Parathyroid adenoma (tissue), 2 donors: Measurements from ENCODE around the gene ESRRG.

Source experiments
- H2AFZ ChIP-seq: fragments of 300-600 bp; sonication (generic); one replicate; pipeline ENCODE4 v1.7.0; 2017; ENCODE audit warnings: antibody characterized with exemption, mild to moderate bottlenecking
- H3K27ac ChIP-seq: fragments of 300-600 bp; sonication (generic); one replicate; pipeline ENCODE4 v1.7.0; 2017
- H3K27me3 ChIP-seq: fragments of 300-600 bp; sonication (generic); one replicate; pipeline ENCODE4 v1.7.0; 2017; ENCODE audit warnings: low read length; ENCODE audit not compliant: control insufficient read depth, insufficient read depth
- H3K36me3 ChIP-seq: fragments of 300-600 bp; sonication (generic); one replicate; pipeline ENCODE4 v1.7.0; 2017; ENCODE audit warnings: low read length; ENCODE audit not compliant: control insufficient read depth, insufficient read depth
- H3K4me1 ChIP-seq: fragments of 300-600 bp; sonication (generic); one replicate; pipeline ENCODE4 v1.7.0; 2017; ENCODE audit warnings: control low read depth
- H3K4me2 ChIP-seq: fragments of 300-600 bp; sonication (generic); one replicate; pipeline ENCODE4 v1.7.0; 2017; ENCODE audit warnings: low read length
- H3K4me3 ChIP-seq: fragments of 300-600 bp; sonication (generic); one replicate; pipeline ENCODE4 v1.7.0; 2017; ENCODE audit warnings: low read depth, low read length
- H3K79me2 ChIP-seq: fragments of 300-600 bp; sonication (generic); one replicate; pipeline ENCODE4 v1.7.0; 2017; ENCODE audit warnings: control low read depth
- H3K9ac ChIP-seq: fragments of 300-600 bp; sonication (generic); one replicate; pipeline ENCODE4 v1.7.0; 2017; ENCODE audit warnings: mild to moderate bottlenecking
- H3K9me3 ChIP-seq: fragments of 300-600 bp; sonication (generic); one replicate; pipeline ENCODE4 v1.7.0; 2017; ENCODE audit warnings: low read length; ENCODE audit not compliant: control insufficient read depth
- CTCF ChIP-seq: fragments of 300-600 bp; sonication (generic); IDR thresholded peaks from one replicate; pipeline ENCODE4 v1.7.0; 2017; ENCODE audit warnings: antibody characterized with exemption, mild to moderate bottlenecking
- donor health status: primary hyperparathyroidism.

Gene ESRRG

GRCh38 chr1:216542741-216543140, 180.5 kb downstream of the ESRRG start:
- Histone ChIP-seq H3K4me2 (no peak overlapping the region), H3K9ac (no peak overlapping the region), H3K27ac (no peak overlapping the region), H2AFZ (no peak overlapping the region), H3K4me1 (no peaks in the 10 kb centered on the region), H3K4me3 (no peak overlapping the region), H3K27me3 (no peaks in the 10 kb centered on the region), H3K9me3 (no peaks in the 10 kb centered on the region), H3K79me2 (peaks cover 2% of the 10 kb centered on the region), H3K36me3 (no peaks in the 10 kb centered on the region)
- no peak for TF ChIP-seq CTCF

GRCh38 chr1:216542263-216542662, 181.0 kb downstream of the ESRRG start:
- H3K9ac ChIP-seq: no peak overlapping the region
- H2AFZ ChIP-seq: no peak overlapping the region
- H3K27me3 ChIP-seq: no peaks in the 10 kb centered on the region
- H3K4me2 ChIP-seq: no peak overlapping the region
- peaks cover 2% of the 10 kb centered on the region for H3K79me2 ChIP-seq
- H3K9me3 ChIP-seq: no peaks in the 10 kb centered on the region
- no peak for TF ChIP-seq CTCF
- H3K4me1 ChIP-seq: no peaks in the 10 kb centered on the region
- no peak overlapping the region for H3K4me3 ChIP-seq
- H3K36me3 ChIP-seq: no peaks in the 10 kb centered on the region
- H3K27ac ChIP-seq: no peak overlapping the region

- peaks cover 3% of the 10 kb centered on the region for H3K4me1 ChIP-seq
- no peak overlapping the region for H3K4me2 ChIP-seq
- H3K36me3 ChIP-seq: no peaks in the 10 kb centered on the region
- no peak overlapping the region for H3K9ac ChIP-seq
- no peak for TF ChIP-seq CTCF
- no peak overlapping the region for H3K4me3 ChIP-seq
- no peak overlapping the region for H2AFZ ChIP-seq
- peaks cover 2% of the 10 kb centered on the region for H3K79me2 ChIP-seq
- H3K27me3 ChIP-seq: no peaks in the 10 kb centered on the region
- no peak overlapping the region for H3K27ac ChIP-seq
- H3K9me3 ChIP-seq: no peaks in the 10 kb centered on the region
Observed at GRCh38 chr1:216535751-216536150, 187.5 kb downstream of the ESRRG start.

GRCh38 chr1:216535059-216535458, 188.2 kb downstream of the ESRRG start:
- Histone ChIP-seq H3K4me2 (no peak overlapping the region), H3K9me3 (no peaks in the 10 kb centered on the region)
- TF ChIP-seq CTCF: no peak

GRCh38 chr1:216533776-216534175, 189.5 kb downstream of the ESRRG start:
- Histone ChIP-seq H3K4me3 (no peak overlapping the region), H2AFZ (no peak overlapping the region), H3K79me2 (peaks cover 2% of the 10 kb centered on the region), H3K36me3 (no peaks in the 10 kb centered on the region), H3K4me1 (peaks cover 3% of the 10 kb centered on the region), H3K9me3 (no peaks in the 10 kb centered on the region), H3K27ac (no peak overlapping the region), H3K27me3 (no peaks in the 10 kb centered on the region), H3K9ac (no peak overlapping the region), H3K4me2 (no peak overlapping the region)
- TF ChIP-seq CTCF: no peak

More at GRCh38 chr1:216535059-216535458, 188.2 kb downstream of the ESRRG start:
- Histone ChIP-seq H3K79me2 (peaks cover 2% of the 10 kb centered on the region), H3K36me3 (no peaks in the 10 kb centered on the region), H2AFZ (no peak overlapping the region), H3K9ac (no peak overlapping the region), H3K4me1 (peaks cover 3% of the 10 kb centered on the region), H3K4me3 (no peak overlapping the region), H3K27me3 (no peaks in the 10 kb centered on the region), H3K27ac (no peak overlapping the region)
